HepG2 (cell line): Measurements from ENCODE around the gene TARDBP. TPM values are rescaled to one million over a fixed set of nuclear protein-coding genes. Genes with fewer than 3 reads are reported as not detected.

ENCODE experiments used
- ARNTL ChIP-seq: sonication (generic); formaldehyde crosslinking; IDR thresholded peaks from 2 replicates; pipeline ENCODE4 v1.4.0; 2020; ENCODE audit warnings: mild to moderate bottlenecking, missing genetic modification reagents
- CEBPZ ChIP-seq: IDR thresholded peaks from 2 replicates; pipeline ENCODE4 v1.6.1; 2012; ENCODE audit warnings: low read length, improper control_type of control experiment
- CREB1 ChIP-seq, 2 experiments: fragments of 450-650 bp in 1 of 2; IDR thresholded peaks; 2 replicates each; pipeline ENCODE4 v1.6.1; 2016 to 2017; ENCODE audit warnings: control low read depth in 1 of 2, mild to moderate bottlenecking in 1 of 2, missing compliant biosample characterization in 1 of 2, missing genetic modification characterization in 1 of 2
- CTCF ChIP-seq: sonication (generic); formaldehyde crosslinking; IDR thresholded peaks from 2 replicates; pipeline ENCODE4 v1.5.0; 2020; ENCODE audit warnings: mild to moderate bottlenecking, missing genetic modification reagents, moderate library complexity
- HIVEP1 ChIP-seq: sonication (generic); formaldehyde crosslinking; IDR thresholded peaks from 2 replicates; pipeline ENCODE4 v1.4.0; 2020; ENCODE audit warnings: mild to moderate bottlenecking, missing genetic modification reagents
- KLF12 ChIP-seq: sonication (generic); formaldehyde crosslinking; IDR thresholded peaks from 2 replicates; pipeline ENCODE4 v1.4.0; 2020; ENCODE audit warnings: missing genetic modification reagents, borderline replicate concordance
- SP4 ChIP-seq: sonication (generic); formaldehyde crosslinking; IDR thresholded peaks from 2 replicates; pipeline ENCODE4 v1.8.1; 2023; ENCODE audit warnings: mild to moderate bottlenecking, missing genetic modification reagents
- ZNF101 ChIP-seq: sonication (generic); formaldehyde crosslinking; IDR thresholded peaks from 2 replicates; pipeline ENCODE4 v1.4.0; 2020; ENCODE audit warnings: mild to moderate bottlenecking, low read depth, missing genetic modification reagents, borderline replicate concordance
- ZNF121 ChIP-seq: sonication (generic); formaldehyde crosslinking; IDR thresholded peaks from 2 replicates; pipeline ENCODE4 v1.5.0; 2020; ENCODE audit warnings: mild to moderate bottlenecking, missing genetic modification reagents
- ZNF253 ChIP-seq: sonication (generic); formaldehyde crosslinking; IDR thresholded peaks from 2 replicates; pipeline ENCODE4 v1.8.0; 2022; ENCODE audit warnings: mild to moderate bottlenecking, missing genetic modification reagents, borderline replicate concordance
- ZNF773 ChIP-seq: sonication (generic); formaldehyde crosslinking; IDR thresholded peaks from 2 replicates; pipeline ENCODE4 v1.4.0; 2020; ENCODE audit warnings: missing genetic modification reagents, borderline replicate concordance
- ZNF782 ChIP-seq: sonication (generic); formaldehyde crosslinking; IDR thresholded peaks from 2 replicates; pipeline ENCODE4 v1.4.0; 2020; ENCODE audit warnings: missing genetic modification reagents, mild to moderate bottlenecking, borderline replicate concordance
- polyA plus RNA-seq, 8 experiments: library from polyadenylated mRNA; depleted of rRNA in 3 of 8; stranded (reverse) in 7 of 8; unstranded in 1 of 8; fragments of >200 nt; fragmentation: Illumina TruSeq in 4 of 8; extraction: Trizol in 4 of 8; gene quantifications; 2 replicates each; pipeline versions ENCODE4 v1.2.1 to v1.2.3, GENCODE V29; 2011 to 2016; ENCODE audit warnings: low read depth in 4 of 8, missing spikeins in 1 of 8, mixed read lengths in 1 of 8; ENCODE audit not compliant: insufficient read depth in 1 of 8
- total RNA-seq, 5 experiments: library from RNA; depleted of rRNA; stranded (reverse); fragments of >200 nt; fragmentation: Illumina TruSeq; extraction: Trizol; gene quantifications; 2 replicates each; pipeline ENCODE4 v1.2.3, GENCODE V29; 2016; ENCODE audit warnings: low read depth in 1 of 5
- TF ChIP-seq, protein P1 (sequence below): sonication (generic); formaldehyde crosslinking; IDR thresholded peaks from 2 replicates; pipeline ENCODE4 v1.4.0; 2020; ENCODE audit warnings: mild to moderate bottlenecking, missing genetic modification reagents
- TF ChIP-seq, protein P2 (sequence below): sonication (generic); formaldehyde crosslinking; IDR thresholded peaks from 2 replicates; pipeline ENCODE4 v1.4.0; 2020; ENCODE audit warnings: missing genetic modification reagents
- TF ChIP-seq, protein P3 (sequence below): sonication (generic); formaldehyde crosslinking; IDR thresholded peaks from 2 replicates; pipeline ENCODE4 v1.8.0; 2022; ENCODE audit warnings: mild to moderate bottlenecking, missing genetic modification reagents, borderline replicate concordance

The TARDBP gene
- total and polyA plus RNA-seq, 2 of the 13 experiments (the other 11 are each of a cell fraction or from before 2014, with no cell fraction given): 62.4 to 93.0 TPM

- TF ChIP-seq ZNF253 (CRISPR knock-in tag) (no peak), CREB1 (IDR thresholded peaks at IDR 0.05) (no peak; the same call in 1 of the 2 replicates), CREB1 (CRISPR knock-in tag; IDR thresholded peaks at IDR 0.05) (no peak), SP4 (CRISPR knock-in tag) (no peak), HIVEP1 (CRISPR knock-in tag) (no peak), ZNF782 (no peak), ZNF773 (no peak), CTCF (CRISPR knock-in tag) (no peak), ARNTL (CRISPR knock-in tag) (no peak), ZNF101 (CRISPR knock-in tag) (no peak), CEBPZ (no peak), KLF12 (CRISPR knock-in tag) (no peak; the same call in 1 of the 2 replicates), ZNF121 (no peak)
- TF ChIP-seq, protein P1, sequence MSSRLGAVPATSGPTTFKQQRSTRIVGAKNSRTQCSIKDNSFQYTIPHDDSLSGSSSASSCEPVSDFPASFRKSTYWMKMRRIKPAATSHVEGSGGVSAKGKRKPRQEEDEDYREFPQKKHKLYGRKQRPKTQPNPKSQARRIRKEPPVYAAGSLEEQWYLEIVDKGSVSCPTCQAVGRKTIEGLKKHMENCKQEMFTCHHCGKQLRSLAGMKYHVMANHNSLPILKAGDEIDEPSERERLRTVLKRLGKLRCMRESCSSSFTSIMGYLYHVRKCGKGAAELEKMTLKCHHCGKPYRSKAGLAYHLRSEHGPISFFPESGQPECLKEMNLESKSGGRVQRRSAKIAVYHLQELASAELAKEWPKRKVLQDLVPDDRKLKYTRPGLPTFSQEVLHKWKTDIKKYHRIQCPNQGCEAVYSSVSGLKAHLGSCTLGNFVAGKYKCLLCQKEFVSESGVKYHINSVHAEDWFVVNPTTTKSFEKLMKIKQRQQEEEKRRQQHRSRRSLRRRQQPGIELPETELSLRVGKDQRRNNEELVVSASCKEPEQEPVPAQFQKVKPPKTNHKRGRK: no peak
- TF ChIP-seq, protein P2, sequence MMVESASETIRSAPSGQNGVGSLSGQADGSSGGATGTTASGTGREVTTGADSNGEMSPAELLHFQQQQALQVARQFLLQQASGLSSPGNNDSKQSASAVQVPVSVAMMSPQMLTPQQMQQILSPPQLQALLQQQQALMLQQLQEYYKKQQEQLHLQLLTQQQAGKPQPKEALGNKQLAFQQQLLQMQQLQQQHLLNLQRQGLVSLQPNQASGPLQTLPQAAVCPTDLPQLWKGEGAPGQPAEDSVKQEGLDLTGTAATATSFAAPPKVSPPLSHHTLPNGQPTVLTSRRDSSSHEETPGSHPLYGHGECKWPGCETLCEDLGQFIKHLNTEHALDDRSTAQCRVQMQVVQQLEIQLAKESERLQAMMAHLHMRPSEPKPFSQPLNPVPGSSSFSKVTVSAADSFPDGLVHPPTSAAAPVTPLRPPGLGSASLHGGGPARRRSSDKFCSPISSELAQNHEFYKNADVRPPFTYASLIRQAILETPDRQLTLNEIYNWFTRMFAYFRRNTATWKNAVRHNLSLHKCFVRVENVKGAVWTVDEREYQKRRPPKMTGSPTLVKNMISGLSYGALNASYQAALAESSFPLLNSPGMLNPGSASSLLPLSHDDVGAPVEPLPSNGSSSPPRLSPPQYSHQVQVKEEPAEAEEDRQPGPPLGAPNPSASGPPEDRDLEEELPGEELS: no peak
- TF ChIP-seq, protein P3, sequence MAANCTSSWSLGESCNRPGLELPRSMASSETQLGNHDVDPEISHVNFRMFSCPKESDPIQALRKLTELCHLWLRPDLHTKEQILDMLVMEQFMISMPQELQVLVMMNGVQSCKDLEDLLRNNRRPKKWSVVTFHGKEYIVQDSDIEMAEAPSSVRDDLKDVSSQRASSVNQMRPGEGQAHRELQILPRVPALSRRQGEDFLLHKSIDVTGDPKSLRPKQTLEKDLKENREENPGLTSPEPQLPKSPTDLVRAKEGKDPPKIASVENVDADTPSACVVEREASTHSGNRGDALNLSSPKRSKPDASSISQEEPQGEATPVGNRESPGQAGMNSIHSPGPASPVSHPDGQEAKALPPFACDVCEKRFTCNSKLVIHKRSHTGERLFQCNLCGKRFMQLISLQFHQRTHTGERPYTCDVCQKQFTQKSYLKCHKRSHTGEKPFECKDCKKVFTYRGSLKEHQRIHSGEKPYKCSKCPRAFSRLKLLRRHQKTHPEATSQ (CRISPR knock-in tag): no peak
These were observed 46.9 kb downstream of the TARDBP start (continued) for GRCh38 chr1:11059155-11059967.
